IMR-90 (cell line): ENCODE results near the gene RNF213. TPM values are rescaled to one million over a fixed set of nuclear protein-coding genes. Genes with fewer than 3 reads are reported as not detected.

Experiments
- ATAC-seq: fragments of 200-7000 bp; cut with Tn5 transposase; 2 replicates; pipeline ENCODE4 v1.9.1; 2020; ENCODE audit warnings: low read depth, mild to moderate bottlenecking, moderate library complexity
- BruUV-seq: library from RNA; stranded (reverse); fragments of 400-500 nt; replicated peaks from 2 replicates; lab custom pipeline; 2021; lab: Mats Ljungman, UMichigan
- CTCF ChIA-PET: fragments of 300-600 bp; formaldehyde crosslinking; extraction: SDS; loops from one replicate; lab custom pipeline; 2021; ENCODE audit warnings: antibody characterized with exemption; lab: Yijun Ruan, JAX
- POLR2A ChIA-PET: fragments of 300-600 bp; sonication (Branson Sonifier 250); formaldehyde crosslinking; loops from one replicate; lab custom pipeline; 2022; ENCODE audit warnings: antibody characterized with exemption; ENCODE audit not compliant: unreplicated experiment; lab: Charles Lee
- DNase-seq: peaks from one replicate; pipeline ENCODE4 v3.0.0; 2013
- H2AFZ ChIP-seq: replicated peaks from 2 replicates; pipeline ENCODE3; 2013; ENCODE audit warnings: low read length, mild to moderate bottlenecking; ENCODE audit not compliant: poor library complexity
- H2AK5ac ChIP-seq: 2 replicates; pipeline ENCODE4 v1.6.1; 2013; ENCODE audit warnings: low read depth, low read length, inconsistent platforms
- H2AK9ac ChIP-seq: replicated peaks from 2 replicates; pipeline ENCODE3; 2013; ENCODE audit warnings: mild to moderate bottlenecking, low read depth, low read length, moderate library complexity; ENCODE audit not compliant: poor library complexity
- H2BK120ac ChIP-seq: 2 replicates; pipeline ENCODE4 v1.6.1; 2013; ENCODE audit warnings: low read depth, low read length, inconsistent platforms
- H2BK15ac ChIP-seq: 3 replicates; pipeline ENCODE4 v1.6.1; 2013; ENCODE audit warnings: low read depth, low read length, inconsistent platforms
- H2BK20ac ChIP-seq: 2 replicates; pipeline ENCODE4 v1.6.1; 2013; ENCODE audit warnings: low read depth, mild to moderate bottlenecking, inconsistent platforms, low read length, moderate library complexity
- H2BK5ac ChIP-seq: 2 replicates; pipeline ENCODE4 v1.6.1; 2013; ENCODE audit warnings: mild to moderate bottlenecking, low read depth, low read length, inconsistent platforms; ENCODE audit not compliant: poor library complexity, severe bottlenecking
- H3K14ac ChIP-seq: replicated peaks from 2 replicates; pipeline ENCODE4 v1.6.1; 2013; ENCODE audit warnings: low read depth, low read length, inconsistent platforms
- H3K18ac ChIP-seq: 2 replicates; pipeline ENCODE4 v1.6.1; 2013; ENCODE audit warnings: low read depth, low read length, control low read depth
- H3K23ac ChIP-seq: 2 replicates; pipeline ENCODE4 v1.6.1; 2013; ENCODE audit warnings: low read depth, low read length, inconsistent platforms
- H3K27ac ChIP-seq: 2 replicates; pipeline ENCODE4 v1.5.1; 2013; ENCODE audit warnings: mild to moderate bottlenecking, control low read depth, low read length; ENCODE audit not compliant: insufficient read depth
- H3K27me3 ChIP-seq: 2 replicates; pipeline ENCODE4 v1.6.1; 2013; ENCODE audit warnings: low read length; ENCODE audit not compliant: control insufficient read depth, insufficient read depth
- H3K36me3 ChIP-seq: 2 replicates; pipeline ENCODE4 v1.6.1; 2013; ENCODE audit warnings: low read length, mixed read lengths; ENCODE audit not compliant: control insufficient read depth, insufficient read depth
- H3K4ac ChIP-seq: 2 replicates; pipeline ENCODE4 v1.6.1; 2013; ENCODE audit warnings: low read depth, low read length, inconsistent platforms
- H3K4me1 ChIP-seq: 2 replicates; pipeline ENCODE4 v1.6.1; 2013; ENCODE audit warnings: low read length, mixed read lengths; ENCODE audit not compliant: control insufficient read depth, insufficient read depth
- H3K4me2 ChIP-seq: 2 replicates; pipeline ENCODE4 v1.6.1; 2013; ENCODE audit warnings: low read depth, mild to moderate bottlenecking, control low read depth, low read length, moderate library complexity
- H3K4me3 ChIP-seq: 2 replicates; pipeline ENCODE4 v1.5.1; 2013; ENCODE audit warnings: low read depth, mild to moderate bottlenecking, control low read depth, low read length, moderate library complexity; ENCODE audit not compliant: insufficient read depth
- H3K56ac ChIP-seq: 2 replicates; pipeline ENCODE4 v1.6.1; 2013; ENCODE audit warnings: low read length, inconsistent platforms; ENCODE audit not compliant: insufficient read depth; ENCODE audit errors: extremely low read depth
- H3K79me1 ChIP-seq, 2 experiments: 2 replicates each; pipeline ENCODE4 v1.6.1; 2013; ENCODE audit warnings: low read length in 2 of 2, inconsistent platforms in 1 of 2, low read depth in 1 of 2
- H3K9ac ChIP-seq: 2 replicates; pipeline ENCODE4 v1.6.1; 2013; ENCODE audit warnings: low read depth, low read length, control low read depth
- H3K9me1 ChIP-seq: 2 replicates; pipeline ENCODE4 v1.6.1; 2013; ENCODE audit warnings: low read length, inconsistent platforms; ENCODE audit not compliant: insufficient read depth
- H3K9me3 ChIP-seq: 2 replicates; pipeline ENCODE4 v1.6.1; 2013; ENCODE audit warnings: low read length; ENCODE audit not compliant: control insufficient read depth, insufficient read depth
- H4K20me1 ChIP-seq: 2 replicates; pipeline ENCODE4 v1.6.1; 2013; ENCODE audit warnings: low read length, inconsistent platforms; ENCODE audit not compliant: insufficient read depth
- H4K5ac ChIP-seq: 2 replicates; pipeline ENCODE4 v1.6.1; 2013; ENCODE audit warnings: mild to moderate bottlenecking, low read depth, low read length, control low read depth
- H4K8ac ChIP-seq, 2 experiments: 2 replicates each; pipeline ENCODE4 v1.6.1; 2013; ENCODE audit warnings: low read depth in 2 of 2, low read length in 2 of 2, control low read depth in 1 of 2, inconsistent platforms in 1 of 2
- H4K91ac ChIP-seq: 2 replicates; pipeline ENCODE4 v1.6.1; 2013; ENCODE audit warnings: low read depth, low read length, inconsistent platforms; ENCODE audit not compliant: insufficient read depth
- BHLHE40 ChIP-seq: fragments of 150-350 bp; IDR thresholded peaks from 2 replicates; pipeline ENCODE4 v1.6.1; 2016; ENCODE audit warnings: mild to moderate bottlenecking, low read depth, low read length
- CEBPB ChIP-seq: IDR thresholded peaks from 2 replicates; pipeline ENCODE4 v1.6.1; 2012; ENCODE audit warnings: low read depth, low read length, improper control_type of control experiment
- CHD1 ChIP-seq: IDR thresholded peaks from 2 replicates; pipeline ENCODE4 v1.6.1; 2012; ENCODE audit warnings: low read depth, low read length, improper control_type of control experiment
- MAZ ChIP-seq: IDR thresholded peaks from 2 replicates; pipeline ENCODE4 v1.6.1; 2012; ENCODE audit warnings: low read depth, mild to moderate bottlenecking, low read length, improper control_type of control experiment, moderate library complexity, borderline replicate concordance
- POLR2A ChIP-seq: IDR thresholded peaks from 2 replicates; pipeline ENCODE4 v1.6.1; 2012; ENCODE audit warnings: mild to moderate bottlenecking, low read depth, low read length
- RAD21 ChIP-seq: IDR thresholded peaks from 2 replicates; pipeline ENCODE4 v1.6.1; 2012; ENCODE audit warnings: low read length, improper control_type of control experiment
- RCOR1 ChIP-seq: IDR thresholded peaks from 2 replicates; pipeline ENCODE4 v1.6.1; 2012; ENCODE audit warnings: mild to moderate bottlenecking, low read length, improper control_type of control experiment; ENCODE audit not compliant: insufficient replicate concordance
- RFX5 ChIP-seq: IDR thresholded peaks from 2 replicates; pipeline ENCODE4 v1.8.0; 2012; ENCODE audit warnings: low read depth, mild to moderate bottlenecking, low read length, moderate library complexity
- SMC3 ChIP-seq: fragments of 150-350 bp; IDR thresholded peaks from 2 replicates; pipeline ENCODE4 v1.6.1; 2016; ENCODE audit warnings: low read depth, mild to moderate bottlenecking, antibody characterized with exemption, low read length, moderate library complexity
- WGBS, 2 experiments: methylation state at CpG; one replicate each; pipeline versions ENCODE4 v1.1.5 to v1.1.7; 2013; ENCODE audit warnings: missing lambda C conversion rate in 2 of 2; ENCODE audit not compliant: insufficient read length in 1 of 2; ENCODE audit errors: extremely low coverage in 2 of 2; 5-methylcytosine and 5-hydroxymethylcytosine counted together
- dilution Hi-C: fragments of 300-500 bp; cut with HindIII; formaldehyde crosslinking; loops from one replicate; pipeline ENCODE4 v1.14.3; 2018; ENCODE audit warnings: low sequenced_read_pairs; ENCODE audit not compliant: unreplicated experiment
- in situ Hi-C: fragments of 300-500 bp; cut with MboI; formaldehyde crosslinking; loops from 3 replicates; pipeline ENCODE4 v1.14.3; 2019; ENCODE audit warnings: low sequenced_read_pairs, inconsistent platforms, mixed read lengths
- intact Hi-C: fragments of 100-400 bp; cut with micrococcal nuclease; formaldehyde crosslinking; loops from 2 replicates; pipeline ENCODE4 v1.10.0; 2022
- polyA plus RNA-seq, 3 experiments: library from polyadenylated mRNA; depleted of rRNA; stranded (reverse); fragments of >200 nt; gene quantifications; 2 replicates each; pipeline ENCODE4 v1.2.3, GENCODE V29; 2012; ENCODE audit warnings: low replicate concordance in 1 of 3
- total RNA-seq: library from RNA; depleted of rRNA; stranded (reverse); fragments of >200 nt; gene quantifications from 2 replicates; pipeline ENCODE4 v1.2.3, GENCODE V29; 2012
- TF ChIP-seq, protein P1 (sequence below): conservative IDR thresholded peaks from 2 replicates; pipeline ENCODE4 v1.5.1; 2012; ENCODE audit warnings: mild to moderate bottlenecking, low read depth, low read length, improper control_type of control experiment
- TF ChIP-seq, protein P2 (sequence below): fragments of 150-350 bp; IDR thresholded peaks from 2 replicates; pipeline ENCODE4 v1.6.1; 2017; ENCODE audit warnings: mild to moderate bottlenecking, antibody characterized with exemption, low read length, low read depth
- TF ChIP-seq, protein P3 (sequence below): fragments of 150-350 bp; IDR thresholded peaks from 2 replicates; pipeline ENCODE4 v1.6.1; 2016; ENCODE audit warnings: low read depth, mild to moderate bottlenecking, low read length, moderate library complexity, borderline replicate concordance

Gene RNF213
- total and polyA plus RNA-seq, 2 of the 4 experiments (the other 2 are of a cell fraction) = 23.4 to 36.0 TPM

DNA sequence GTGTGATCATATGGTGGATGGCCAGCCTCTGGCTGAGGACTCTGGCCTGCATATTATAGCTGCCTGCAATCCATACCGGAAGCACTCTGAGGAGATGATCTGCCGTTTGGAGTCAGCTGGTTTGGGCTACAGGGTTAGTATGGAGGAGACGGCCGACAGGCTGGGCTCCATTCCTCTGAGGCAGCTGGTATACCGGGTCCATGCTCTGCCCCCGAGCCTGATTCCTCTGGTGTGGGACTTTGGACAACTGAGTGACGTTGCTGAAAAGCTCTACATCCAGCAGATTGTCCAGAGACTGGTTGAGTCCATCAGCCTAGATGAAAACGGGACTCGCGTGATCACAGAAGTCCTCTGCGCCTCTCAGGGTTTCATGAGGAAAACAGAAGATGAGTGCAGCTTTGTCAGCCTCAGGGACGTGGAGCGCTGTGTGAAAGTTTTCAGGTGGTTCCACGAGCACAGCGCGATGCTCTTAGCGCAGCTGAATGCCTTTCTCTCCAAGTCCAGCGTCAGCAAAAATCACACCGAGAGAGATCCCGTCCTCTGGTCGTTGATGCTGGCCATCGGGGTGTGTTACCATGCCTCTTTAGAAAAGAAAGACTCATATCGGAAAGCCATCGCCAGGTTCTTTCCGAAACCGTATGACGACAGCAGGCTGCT, 85.3 kb downstream of the RNF213 start:
- in situ Hi-C loops (no loop called here), intact Hi-C loops (no loop called here), dilution Hi-C loops (no loop called here)
- no peak overlapping the region for H2BK120ac ChIP-seq
- H2BK15ac ChIP-seq = no peak overlapping the region
- H3K23ac ChIP-seq = no peak overlapping the region
- H2AFZ ChIP-seq = no peak overlapping the region
- H4K8ac ChIP-seq = no peak overlapping the region
- no peak overlapping the region for H3K56ac ChIP-seq
- CTCF ChIA-PET = no interaction called here
- no peak overlapping the region for H2BK20ac ChIP-seq
- no peak overlapping the region for H3K4me3 ChIP-seq
- WGBS, 2 experiments = 99% methylated on average over 24 of the region's 27 CpGs; no CpG with 5 or more reads in 1 of the 2 experiments
- H2BK5ac ChIP-seq = no peak overlapping the region
- no peak overlapping the region for H3K9ac ChIP-seq
- H3K4ac ChIP-seq = no peak overlapping the region
- H4K20me1 ChIP-seq = no peaks in the 10 kb centered on the region; the same call in none of the 2 replicates
- H3K36me3 ChIP-seq = peaks cover 77% of the 10 kb centered on the region
- H3K27me3 ChIP-seq = no peaks in the 10 kb centered on the region
- no peak overlapping the region for H3K18ac ChIP-seq
- H3K14ac ChIP-seq = no peak overlapping the region
- no TSS peak for BruUV-seq
- peaks cover 21% of the 10 kb centered on the region for H3K9me1 ChIP-seq
- H3K27ac ChIP-seq = no peak overlapping the region
- POLR2A ChIA-PET = no interaction called here
- no peak overlapping the region for H4K91ac ChIP-seq
- H3K9me3 ChIP-seq = no peaks in the 10 kb centered on the region
- H3K4me2 ChIP-seq = no peak overlapping the region
- peaks cover 10 to 16% of the 10 kb centered on the region in 2 experiments; a peak in 3 of 4 replicates for H3K79me1 ChIP-seq
- no peak for TF ChIP-seq CHD1
- no peak for TF ChIP-seq RAD21
- TF ChIP-seq MAZ = no peak
- no peak for TF ChIP-seq BHLHE40
- TF ChIP-seq RCOR1 = no peak
- TF ChIP-seq, protein P1, sequence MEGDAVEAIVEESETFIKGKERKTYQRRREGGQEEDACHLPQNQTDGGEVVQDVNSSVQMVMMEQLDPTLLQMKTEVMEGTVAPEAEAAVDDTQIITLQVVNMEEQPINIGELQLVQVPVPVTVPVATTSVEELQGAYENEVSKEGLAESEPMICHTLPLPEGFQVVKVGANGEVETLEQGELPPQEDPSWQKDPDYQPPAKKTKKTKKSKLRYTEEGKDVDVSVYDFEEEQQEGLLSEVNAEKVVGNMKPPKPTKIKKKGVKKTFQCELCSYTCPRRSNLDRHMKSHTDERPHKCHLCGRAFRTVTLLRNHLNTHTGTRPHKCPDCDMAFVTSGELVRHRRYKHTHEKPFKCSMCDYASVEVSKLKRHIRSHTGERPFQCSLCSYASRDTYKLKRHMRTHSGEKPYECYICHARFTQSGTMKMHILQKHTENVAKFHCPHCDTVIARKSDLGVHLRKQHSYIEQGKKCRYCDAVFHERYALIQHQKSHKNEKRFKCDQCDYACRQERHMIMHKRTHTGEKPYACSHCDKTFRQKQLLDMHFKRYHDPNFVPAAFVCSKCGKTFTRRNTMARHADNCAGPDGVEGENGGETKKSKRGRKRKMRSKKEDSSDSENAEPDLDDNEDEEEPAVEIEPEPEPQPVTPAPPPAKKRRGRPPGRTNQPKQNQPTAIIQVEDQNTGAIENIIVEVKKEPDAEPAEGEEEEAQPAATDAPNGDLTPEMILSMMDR = no peak
- TF ChIP-seq, protein P2, sequence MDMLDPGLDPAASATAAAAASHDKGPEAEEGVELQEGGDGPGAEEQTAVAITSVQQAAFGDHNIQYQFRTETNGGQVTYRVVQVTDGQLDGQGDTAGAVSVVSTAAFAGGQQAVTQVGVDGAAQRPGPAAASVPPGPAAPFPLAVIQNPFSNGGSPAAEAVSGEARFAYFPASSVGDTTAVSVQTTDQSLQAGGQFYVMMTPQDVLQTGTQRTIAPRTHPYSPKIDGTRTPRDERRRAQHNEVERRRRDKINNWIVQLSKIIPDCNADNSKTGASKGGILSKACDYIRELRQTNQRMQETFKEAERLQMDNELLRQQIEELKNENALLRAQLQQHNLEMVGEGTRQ = no peak
- no peak for TF ChIP-seq POLR2A
- TF ChIP-seq RFX5 = no peak
- TF ChIP-seq CEBPB = no peak
- TF ChIP-seq, protein P3, sequence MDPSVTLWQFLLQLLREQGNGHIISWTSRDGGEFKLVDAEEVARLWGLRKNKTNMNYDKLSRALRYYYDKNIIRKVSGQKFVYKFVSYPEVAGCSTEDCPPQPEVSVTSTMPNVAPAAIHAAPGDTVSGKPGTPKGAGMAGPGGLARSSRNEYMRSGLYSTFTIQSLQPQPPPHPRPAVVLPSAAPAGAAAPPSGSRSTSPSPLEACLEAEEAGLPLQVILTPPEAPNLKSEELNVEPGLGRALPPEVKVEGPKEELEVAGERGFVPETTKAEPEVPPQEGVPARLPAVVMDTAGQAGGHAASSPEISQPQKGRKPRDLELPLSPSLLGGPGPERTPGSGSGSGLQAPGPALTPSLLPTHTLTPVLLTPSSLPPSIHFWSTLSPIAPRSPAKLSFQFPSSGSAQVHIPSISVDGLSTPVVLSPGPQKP = no peak
- TF ChIP-seq SMC3 = no peak
- H2AK5ac ChIP-seq = no peak overlapping the region
- no peak for ATAC-seq
- no peak overlapping the region for H2AK9ac ChIP-seq
- no peaks in the 10 kb centered on the region for H3K4me1 ChIP-seq
- no peak overlapping the region for H4K5ac ChIP-seq
- no peak for DNase-seq
